H1 (cell line): ENCODE measurements around the gene SND1. TPM values are rescaled to one million over a fixed set of nuclear protein-coding genes. Genes with fewer than 3 reads are reported as not detected.

Experiments used
- CTCF ChIA-PET: fragments of 300-600 bp; sonication (Branson Sonifier 250); formaldehyde crosslinking; loops from one replicate; lab custom pipeline; 2021; ENCODE audit not compliant: partially characterized antibody; lab: Charles Lee
- POLR2A ChIA-PET: fragments of 300-600 bp; sonication (Branson Sonifier 250); formaldehyde crosslinking; loops from one replicate; lab custom pipeline; 2021; ENCODE audit warnings: inconsistent platforms; ENCODE audit not compliant: partially characterized antibody; lab: Charles Lee
- DNase-seq, 2 experiments: peaks; one replicate each; pipeline versions ENCODE4 v3.0.0 to v3.0.0-alpha.2; 2010 to 2022; ENCODE audit warnings: low spot score in 2 of 2, low read depth in 1 of 2, mixed read lengths in 1 of 2
- FAIRE-seq: peaks from 2 replicates; lab custom pipeline; 2011; peaks lifted over from hg19 to GRCh38; lab: Jason Lieb, UNC
- H2AFZ ChIP-seq: 2 replicates; pipeline ENCODE4 v1.8.1; 2012; ENCODE audit warnings: low read length, inconsistent platforms
- H2AK5ac ChIP-seq: 2 replicates; pipeline ENCODE4 v1.6.1; 2013; ENCODE audit warnings: low read depth, low read length
- H2BK120ac ChIP-seq: replicated peaks from 2 replicates; pipeline ENCODE3; 2013; ENCODE audit warnings: low read depth, low read length, inconsistent platforms
- H2BK12ac ChIP-seq: 2 replicates; pipeline ENCODE4 v1.6.1; 2013; ENCODE audit warnings: low read depth, low read length
- H2BK15ac ChIP-seq: 2 replicates; pipeline ENCODE4 v1.6.1; 2013; ENCODE audit warnings: low read length
- H2BK20ac ChIP-seq: 2 replicates; pipeline ENCODE4 v1.6.1; 2013; ENCODE audit warnings: low read length
- H2BK5ac ChIP-seq: 2 replicates; pipeline ENCODE4 v1.6.1; 2013; ENCODE audit warnings: low read depth, low read length
- H3K14ac ChIP-seq: 2 replicates; pipeline ENCODE4 v1.6.1; 2013; ENCODE audit warnings: inconsistent platforms; ENCODE audit not compliant: insufficient read length
- H3K18ac ChIP-seq: 2 replicates; pipeline ENCODE4 v1.6.1; 2013; ENCODE audit warnings: low read length; ENCODE audit errors: extremely low read depth
- H3K23ac ChIP-seq: 2 replicates; pipeline ENCODE4 v1.6.1; 2013; ENCODE audit warnings: inconsistent platforms; ENCODE audit not compliant: insufficient read length
- H3K23me2 ChIP-seq: 2 replicates; pipeline ENCODE4 v1.6.1; 2013; ENCODE audit warnings: low read depth, low read length
- H3K27ac ChIP-seq: 2 replicates; pipeline ENCODE4 v1.6.1; 2011; ENCODE audit warnings: low read depth, low read length, inconsistent platforms
- H3K27me3 ChIP-seq, 4 experiments: replicated peaks in 1 of 4; 1 replicate in 1 of 4; 2 replicates in 3 of 4; pipeline versions ENCODE4 v1.6.1 to v1.8.1; 2011 to 2013; ENCODE audit warnings: low read length in 3 of 4, mild to moderate bottlenecking in 3 of 4, inconsistent platforms in 2 of 4, mixed read lengths in 2 of 4, moderate library complexity in 1 of 4; ENCODE audit not compliant: control insufficient read depth in 3 of 4, insufficient read depth in 3 of 4; ENCODE audit errors: extremely low read depth in 1 of 4
- H3K36me3 ChIP-seq, 4 experiments: 2 replicates each; pipeline versions ENCODE4 v1.6.1 to v1.8.1; 2011 to 2013; ENCODE audit warnings: mild to moderate bottlenecking in 4 of 4, low read length in 3 of 4, moderate library complexity in 2 of 4, control low read depth in 1 of 4, inconsistent platforms in 1 of 4; ENCODE audit not compliant: insufficient read depth in 4 of 4, control insufficient read depth in 2 of 4
- H3K4ac ChIP-seq: replicated peaks from 2 replicates; pipeline ENCODE3; 2013; ENCODE audit warnings: low read length, low read depth, mixed read lengths, inconsistent platforms; ENCODE audit not compliant: insufficient read length
- H3K4me1 ChIP-seq, 4 experiments: replicated peaks in 1 of 4; 1 replicate in 1 of 4; 2 replicates in 3 of 4; pipeline versions ENCODE4 v1.6.1 to v1.8.1; 2011 to 2013; ENCODE audit warnings: low read length in 3 of 4, inconsistent platforms in 2 of 4, mixed read lengths in 1 of 4; ENCODE audit not compliant: insufficient read depth in 4 of 4, control insufficient read depth in 3 of 4
- H3K4me2 ChIP-seq, 2 experiments: 2 replicates each; pipeline versions ENCODE4 v1.6.1 to v1.8.1; 2011 to 2013; ENCODE audit warnings: low read depth in 2 of 2, low read length in 2 of 2, control low read depth in 1 of 2, inconsistent platforms in 1 of 2, mild to moderate bottlenecking in 1 of 2; ENCODE audit not compliant: insufficient read depth in 1 of 2
- H3K4me3 ChIP-seq, 4 experiments: fragments of 200-600, 300-600 bp in 1 of 4; sonication (generic), shearing (Covaris generic), sonication (Bioruptor Twin) in 1 of 4; 2 replicates each; pipeline versions ENCODE4 v1.5.1 to v1.8.1; 2011 to 2016; ENCODE audit warnings: low read length in 4 of 4, low read depth in 3 of 4, control low read depth in 2 of 4, inconsistent platforms in 2 of 4, mild to moderate bottlenecking in 2 of 4, mixed read lengths in 1 of 4, moderate library complexity in 1 of 4; ENCODE audit not compliant: insufficient read depth in 2 of 4; ENCODE audit errors: extremely low read depth in 1 of 4
- H3K56ac ChIP-seq: replicated peaks from 2 replicates; pipeline ENCODE3; 2013; ENCODE audit warnings: low read depth, mild to moderate bottlenecking, mixed read lengths, low read length, inconsistent platforms; ENCODE audit not compliant: insufficient read length
- H3K79me1 ChIP-seq: 2 replicates; pipeline ENCODE4 v1.6.1; 2013; ENCODE audit warnings: low read depth, low read length, control low read depth
- H3K79me2 ChIP-seq, 2 experiments: 2 replicates each; pipeline versions ENCODE4 v1.6.1 to v1.8.1; 2012 to 2013; ENCODE audit warnings: low read length in 2 of 2, mild to moderate bottlenecking in 2 of 2, inconsistent platforms in 1 of 2; ENCODE audit not compliant: insufficient read depth in 2 of 2, control insufficient read depth in 1 of 2
- H3K9ac ChIP-seq, 4 experiments: replicated peaks in 1 of 4; 1 replicate in 1 of 4; 2 replicates in 3 of 4; pipeline versions ENCODE4 v1.6.1 to v1.8.1; 2011 to 2013; ENCODE audit warnings: low read depth in 3 of 4, low read length in 3 of 4, control low read depth in 2 of 4, mild to moderate bottlenecking in 2 of 4, moderate library complexity in 2 of 4, inconsistent platforms in 1 of 4; ENCODE audit errors: extremely low read depth in 1 of 4
- H3K9me3 ChIP-seq, 2 experiments: 2 replicates each; pipeline versions ENCODE4 v1.6.1 to v1.8.1; 2012 to 2013; ENCODE audit warnings: mild to moderate bottlenecking in 2 of 2, moderate library complexity in 2 of 2, control low read depth in 1 of 2, inconsistent platforms in 1 of 2, low read depth in 1 of 2, low read length in 1 of 2, mixed read lengths in 1 of 2; ENCODE audit not compliant: insufficient read depth in 2 of 2
- H4K20me1 ChIP-seq, 2 experiments: replicated peaks in 1 of 2; 2 replicates each; pipeline versions ENCODE3 to v1.8.1; 2011 to 2013; ENCODE audit warnings: inconsistent platforms in 2 of 2, low read length in 2 of 2, mild to moderate bottlenecking in 1 of 2; ENCODE audit not compliant: insufficient read depth in 2 of 2, control insufficient read depth in 1 of 2
- H4K5ac ChIP-seq: 2 replicates; pipeline ENCODE4 v1.6.1; 2013; ENCODE audit warnings: low read length, low read depth, mixed read lengths, inconsistent platforms; ENCODE audit not compliant: insufficient read length
- H4K8ac ChIP-seq: 2 replicates; pipeline ENCODE4 v1.8.0; 2013; ENCODE audit warnings: mild to moderate bottlenecking, moderate library complexity, low read length, inconsistent platforms; ENCODE audit not compliant: insufficient read depth; ENCODE audit errors: extremely low read depth
- H4K91ac ChIP-seq: replicated peaks from 2 replicates; pipeline ENCODE3; 2013; ENCODE audit warnings: low read length, mixed read lengths, inconsistent platforms; ENCODE audit not compliant: insufficient read length
- CBX5 ChIP-seq: fragments of 300-800, 300-1000 bp; sonication (generic); IDR thresholded peaks from 2 replicates; pipeline ENCODE4 v1.7.1; 2016; ENCODE audit warnings: antibody characterized with exemption, low read length, low read depth
- CHD2 ChIP-seq: IDR thresholded peaks from 2 replicates; pipeline ENCODE4 v1.6.1; 2012; ENCODE audit warnings: low read length, improper control_type of control experiment
- EZH2 ChIP-seq: fragments of 200-600 bp; sonication (generic); IDR thresholded peaks from 2 replicates; pipeline ENCODE4 v1.7.1; 2012; ENCODE audit warnings: low read depth, mild to moderate bottlenecking, moderate library complexity, low read length, inconsistent platforms; ENCODE audit not compliant: severe bottlenecking
- FOSL1 ChIP-seq: IDR thresholded peaks from 2 replicates; pipeline ENCODE4 v1.6.1; 2011; ENCODE audit warnings: mild to moderate bottlenecking, low read depth, low read length, moderate library complexity; ENCODE audit not compliant: insufficient read depth
- HDAC2 ChIP-seq, 2 experiments: fragments of 300-600 bp in 1 of 2; sonication (generic) in 1 of 2; IDR thresholded peaks; 2 replicates each; pipeline ENCODE4 v1.6.1; 2011 to 2012; ENCODE audit warnings: low read depth in 2 of 2, low read length in 2 of 2, mild to moderate bottlenecking in 2 of 2, moderate library complexity in 2 of 2, borderline replicate concordance in 1 of 2, inconsistent platforms in 1 of 2
- JUN ChIP-seq: IDR thresholded peaks from 2 replicates; pipeline ENCODE4 v1.6.1; 2011; ENCODE audit warnings: low read depth, mild to moderate bottlenecking, improper control_type of control experiment, low read length
- KDM5A ChIP-seq: fragments of 200-600 bp; IDR thresholded peaks from 2 replicates; pipeline ENCODE4 v1.7.1; 2012; ENCODE audit warnings: mild to moderate bottlenecking, low read length, inconsistent platforms, mixed read lengths
- MAX ChIP-seq: IDR thresholded peaks from 2 replicates; pipeline ENCODE4 v1.6.1; 2012; ENCODE audit warnings: inconsistent platforms
- PHF8 ChIP-seq: fragments of 200-600 bp; sonication (generic); conservative IDR thresholded peaks from 2 replicates; pipeline ENCODE4 v1.7.1; 2012; ENCODE audit warnings: low read depth, mild to moderate bottlenecking, inconsistent platforms, low read length, moderate library complexity
- POLR2AphosphoS5 ChIP-seq: IDR thresholded peaks from 2 replicates; pipeline ENCODE4 v1.6.1; 2011; ENCODE audit warnings: low read depth, low read length
- RFX5 ChIP-seq: IDR thresholded peaks from 2 replicates; pipeline ENCODE4 v1.6.1; 2011; ENCODE audit warnings: low read depth, low read length, improper control_type of control experiment, borderline replicate concordance
- SIRT6 ChIP-seq: IDR thresholded peaks from one replicate; pipeline ENCODE4 v1.7.1; 2012; ENCODE audit warnings: low read length, inconsistent platforms
- WGBS, 2 experiments: shearing (Covaris generic) in 1 of 2; methylation state at CpG; one replicate each; pipeline versions ENCODE4 v1.1.6 to v1.1.7; 2013 to 2015; ENCODE audit warnings: low lambda C conversion rate in 2 of 2, mixed read lengths in 2 of 2, inconsistent platforms in 1 of 2, low coverage in 1 of 2, missing lambda C conversion rate in 1 of 2; ENCODE audit not compliant: insufficient replicate concordance in 2 of 2, insufficient coverage in 1 of 2, insufficient read length in 1 of 2; ENCODE audit errors: extremely low coverage in 1 of 2, missing lambda C conversion rate in 1 of 2; 5-methylcytosine and 5-hydroxymethylcytosine counted together
- polyA plus RNA-seq, 7 experiments: library from polyadenylated mRNA; depleted of rRNA in 3 of 7; stranded (reverse) in 5 of 7; unstranded in 2 of 7; fragments of >200 nt in 5 of 7; fragments of 200-250 nt in 2 of 7; gene quantifications; 1 replicate in 5 of 7; 2 replicates in 1 of 7; 4 replicates in 1 of 7; pipeline versions ENCODE4 v1.2.1 to v1.2.3, GENCODE V29; 2011 to 2013; ENCODE audit warnings: missing spikeins in 2 of 7, mixed read lengths in 2 of 7
- total RNA-seq: library from RNA; stranded (reverse); fragmentation: NEBNext Ultra II Directional; extraction: Animal tissue kit (Norgen Biotek cat#: 25700); gene quantifications from 2 replicates; pipeline ENCODE4 v1.2.1, GENCODE V29; 2021
- TF ChIP-seq, protein P1 (sequence below): IDR thresholded peaks from 2 replicates; pipeline ENCODE4 v1.6.1; 2011; ENCODE audit warnings: low read length, improper control_type of control experiment

Gene SND1
- total and polyA plus RNA-seq, 2 of the 8 experiments (the other 6 are each of a cell fraction or from before 2014, with no cell fraction given), result 122 to 290 TPM

GRCh38 chr7:128094686-128095085, 442.7 kb downstream of the SND1 start:
- Histone ChIP-seq H2BK15ac (no peak overlapping the region), H4K8ac (no peak overlapping the region), H3K9me3 (no peaks in the 10 kb centered on the region), H4K91ac (no peak overlapping the region), H3K9ac (no peak overlapping the region), H3K36me3 (peaks cover 4 to 22% (median 14%) of the 10 kb centered on the region in 4 experiments; a peak in 7 of 8 replicates), H2BK12ac (no peak overlapping the region), H2AK5ac (no peak overlapping the region), H2AFZ (no peak overlapping the region), H4K20me1 (no peaks in the 10 kb centered on the region), H2BK20ac (no peak overlapping the region), H3K4me1 (peaks cover 0 to 2% (median 0%) of the 10 kb centered on the region in 4 experiments; a peak in 2 of 7 replicates), H3K56ac (no peak overlapping the region), H3K14ac (no peak overlapping the region), H3K4me3 (no peak overlapping the region), H3K4ac (no peak overlapping the region), H3K4me2 (no peak overlapping the region), H3K18ac (no peak overlapping the region), H3K23me2 (no peaks in the 10 kb centered on the region), H2BK120ac (no peak overlapping the region), H2BK5ac (no peak overlapping the region), H3K79me1 (no peaks in the 10 kb centered on the region), H3K79me2 (no peaks in the 10 kb centered on the region), H3K27me3 (no peaks in the 10 kb centered on the region), H3K23ac (no peak overlapping the region), H3K27ac (no peak overlapping the region), H4K5ac (no peak overlapping the region)
- ChIA-PET POLR2A (no interaction called here), CTCF (interaction anchor here (0.8 to 21.0 kb wide), 4 partner anchors 27 to 114 kb away, joined by 3 to 221 read pairs (median 4); no protein-coding TSS in a partner anchor)
- 89% methylated on average over 8 of the region's 8 CpGs; no CpG with 5 or more reads in 1 of the 2 experiments for WGBS, 2 experiments
- FAIRE-seq, result no peak
- no peak for DNase-seq
- TF ChIP-seq JUN (no peak), EZH2 (no peak), CBX5 (no peak), RFX5 (no peak), KDM5A (no peak), CHD2 (no peak), HDAC2 (IDR thresholded peaks at IDR 0.05; ENCODE audit: borderline replicate concordance in 1 of 2, low read depth in 2 of 2, low read length in 2 of 2) (no peak), POLR2AphosphoS5 (no peak), MAX (no peak), SIRT6 (no peak), FOSL1 (no peak), PHF8 (no peak)
- TF ChIP-seq, protein P1, sequence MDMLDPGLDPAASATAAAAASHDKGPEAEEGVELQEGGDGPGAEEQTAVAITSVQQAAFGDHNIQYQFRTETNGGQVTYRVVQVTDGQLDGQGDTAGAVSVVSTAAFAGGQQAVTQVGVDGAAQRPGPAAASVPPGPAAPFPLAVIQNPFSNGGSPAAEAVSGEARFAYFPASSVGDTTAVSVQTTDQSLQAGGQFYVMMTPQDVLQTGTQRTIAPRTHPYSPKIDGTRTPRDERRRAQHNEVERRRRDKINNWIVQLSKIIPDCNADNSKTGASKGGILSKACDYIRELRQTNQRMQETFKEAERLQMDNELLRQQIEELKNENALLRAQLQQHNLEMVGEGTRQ, result no peak
